K562 (cell line): ENCODE measurements around the gene TMEM187. TPM values are rescaled to one million over a fixed set of nuclear protein-coding genes. Genes with fewer than 3 reads are reported as not detected.

ENCODE experiments used
- AFF4 ChIP-seq: sonication (generic); formaldehyde crosslinking; IDR thresholded peaks from 2 replicates; pipeline ENCODE4 v1.8.0; 2023; ENCODE audit warnings: mild to moderate bottlenecking, missing genetic modification reagents
- CHCHD3 ChIP-seq: fragments of 250-450 bp; sonication (Bioruptor Pico); IDR thresholded peaks from 2 replicates; pipeline ENCODE4 v2.1.2; 2022; ENCODE audit warnings: mild to moderate bottlenecking
- CHD4 ChIP-seq: fragments of 200-600 bp; sonication (generic); IDR thresholded peaks from 3 replicates; pipeline ENCODE4 v1.6.1; 2012; ENCODE audit warnings: low read depth, mild to moderate bottlenecking, mixed read lengths, low read length, inconsistent platforms; ENCODE audit not compliant: insufficient read depth, insufficient replicate concordance, poor library complexity, severe bottlenecking
- EHMT2 ChIP-seq: fragments of 450-650 bp; IDR thresholded peaks from 2 replicates; pipeline ENCODE4 v1.6.1; 2018; ENCODE audit warnings: antibody characterized with exemption
- ELF4 ChIP-seq: fragments of 450-650 bp; formaldehyde crosslinking; IDR thresholded peaks from 2 replicates; pipeline ENCODE4 v1.4.0; 2022; ENCODE audit warnings: missing genetic modification characterization
- EP400 ChIP-seq: fragments of 450-650 bp; IDR thresholded peaks from 2 replicates; pipeline ENCODE4 v1.6.1; 2017; ENCODE audit warnings: antibody characterized with exemption, mild to moderate bottlenecking, moderate library complexity
- MIER1 ChIP-seq: fragments of 450-650 bp; IDR thresholded peaks from 2 replicates; pipeline ENCODE4 v1.6.1; 2016; ENCODE audit warnings: antibody characterized with exemption, mild to moderate bottlenecking, low read depth
- MXI1 ChIP-seq: IDR thresholded peaks from 2 replicates; pipeline ENCODE4 v1.6.1; 2011; ENCODE audit warnings: low read depth, mild to moderate bottlenecking, improper control_type of control experiment, low read length
- NCOA1 ChIP-seq: fragments of 450-650 bp; IDR thresholded peaks from 2 replicates; pipeline ENCODE4 v1.6.1; 2016; ENCODE audit warnings: low read depth
- NCOA2 ChIP-seq, 2 experiments: fragments of 450-650 bp; IDR thresholded peaks; 2 replicates each; pipeline ENCODE4 v1.6.1; 2018; ENCODE audit warnings: mild to moderate bottlenecking in 2 of 2, moderate library complexity in 1 of 2; ENCODE audit not compliant: partially characterized antibody in 2 of 2
- RCOR1 ChIP-seq, 2 experiments: IDR thresholded peaks; 2 replicates each; pipeline ENCODE4 v1.6.1; 2012; ENCODE audit warnings: low read depth in 2 of 2, low read length in 2 of 2, borderline replicate concordance in 1 of 2, improper control_type of control experiment in 1 of 2
- SRSF3 ChIP-seq: fragments of 200-400 bp; formaldehyde crosslinking; IDR thresholded peaks from 2 replicates; pipeline ENCODE4 v1.6.1; 2016; ENCODE audit warnings: mild to moderate bottlenecking, low read length, moderate library complexity; ENCODE audit not compliant: insufficient read depth
- TFAP4 ChIP-seq: sonication (generic); formaldehyde crosslinking; IDR thresholded peaks from 2 replicates; pipeline ENCODE4 v1.8.0; 2022; ENCODE audit warnings: missing genetic modification reagents, mild to moderate bottlenecking, moderate library complexity, borderline replicate concordance
- TRIM24 ChIP-seq, 2 experiments: fragments of 450-650 bp; IDR thresholded peaks; 2 replicates each; pipeline ENCODE4 v1.6.1; 2016
- ZKSCAN3 ChIP-seq: fragments of 250-450 bp; sonication (Bioruptor Pico); IDR thresholded peaks from 2 replicates; pipeline ENCODE4 v1.4.0; 2020
- ZKSCAN8 ChIP-seq: fragments of 200-800 bp; sonication (Bioruptor generic); IDR thresholded peaks from 2 replicates; pipeline ENCODE4 v1.6.1; 2016; ENCODE audit warnings: missing genetic modification characterization, missing compliant biosample characterization
- ZNF124 ChIP-seq: sonication (generic); formaldehyde crosslinking; IDR thresholded peaks from 2 replicates; pipeline ENCODE4 v1.8.1; 2022; ENCODE audit warnings: missing genetic modification reagents
- ZNF592 ChIP-seq: fragments of 450-650 bp; IDR thresholded peaks from 2 replicates; pipeline ENCODE4 v1.6.1; 2017; ENCODE audit warnings: antibody characterized with exemption, mild to moderate bottlenecking
- polyA plus RNA-seq, 8 experiments: library from polyadenylated mRNA; depleted of rRNA in 4 of 8; stranded (reverse) in 5 of 8; unstranded in 3 of 8; fragments of >200 nt; fragmentation: Nextera tagmentation in 2 of 8; fragmentation: Illumina TruSeq in 1 of 8; extraction: Ambion mirVana in 2 of 8; extraction: Trizol in 1 of 8; gene quantifications; 2 replicates each; pipeline versions ENCODE4 v1.2.1 to v1.2.3, GENCODE V29; 2011 to 2014; ENCODE audit warnings: inconsistent platforms in 1 of 8, missing spikeins in 1 of 8
- total RNA-seq, 7 experiments: library from RNA; depleted of rRNA in 6 of 7; stranded (reverse); fragments of >200 nt in 6 of 7; fragmentation: Illumina TruSeq in 2 of 7; extraction: Trizol in 2 of 7; gene quantifications; 2 replicates each; pipeline versions ENCODE4 v1.2.1 to v1.2.3, GENCODE V29; 2011 to 2021; ENCODE audit warnings: low replicate concordance in 1 of 7

The TMEM187 gene
- total and polyA plus RNA-seq, 9 of the 15 experiments (the other 6 are each of a cell fraction or from before 2014, with no cell fraction given) = 0.13 to 6.4 (median 1.6) TPM

- TF ChIP-seq TRIM24 (IDR thresholded peaks at IDR 0.05) (0 out of 4 replicates have a peak, but pooled peaks of 1 of the 2 experiments have one; percentile 9), CHD4 (no peak), EP400 (peak; percentile 51), MXI1 (no peak), MIER1 (no peak), ZKSCAN8 (peak; percentile 94), TFAP4 (CRISPR knock-in tag) (peak; percentile 29; the same call in 1 of the 2 replicates), CHCHD3 (CRISPR knock-in tag) (no peak), ZNF124 (CRISPR knock-in tag) (no peak), ZKSCAN3 (CRISPR knock-in tag) (0 out of 2 replicates have a peak, but pooled peaks have one; percentile 20), NCOA1 (no peak), NCOA2 (IDR thresholded peaks at IDR 0.05; ENCODE audit: partially characterized antibody in 2 of 2) (no peak), SRSF3 (no peak), RCOR1 (IDR thresholded peaks at IDR 0.05; ENCODE audit: borderline replicate concordance in 1 of 2, low read depth in 2 of 2, low read length in 2 of 2) (no peak), AFF4 (CRISPR knock-in tag) (no peak), EHMT2 (0 out of 2 replicates have a peak, but pooled peaks have one; percentile 23), ZNF592 (peak; percentile 100), ELF4 (CRISPR knock-in tag) (peak; percentile 83; the same call in 1 of the 2 replicates)
These were observed 29.7 kb downstream of the TMEM187 start (continued) for GRCh38 chrX:154002215-154002719.
